Endodermal cell (in vitro differentiated cells): ENCODE data around the gene TMEM30B. TPM values are rescaled to one million over a fixed set of nuclear protein-coding genes. Genes with fewer than 3 reads are reported as not detected.

Experiments
- DNase-seq: peaks from one replicate; pipeline ENCODE4 v3.0.0-alpha.2; 2017
- H3K27ac ChIP-seq: 2 replicates; pipeline ENCODE4 v1.5.1; 2013; ENCODE audit warnings: mild to moderate bottlenecking, low read depth, low read length, moderate library complexity
- H3K27me3 ChIP-seq: 2 replicates; pipeline ENCODE4 v1.6.1; 2013; ENCODE audit warnings: mild to moderate bottlenecking, low read length, moderate library complexity; ENCODE audit not compliant: insufficient read depth, control insufficient read depth, poor library complexity, severe bottlenecking
- H3K36me3 ChIP-seq: 2 replicates; pipeline ENCODE4 v1.7.0; 2013; ENCODE audit warnings: mild to moderate bottlenecking, low read length, moderate library complexity; ENCODE audit not compliant: control insufficient read depth, insufficient read depth
- H3K4me1 ChIP-seq: one replicate; pipeline ENCODE4 v1.7.0; 2013; ENCODE audit warnings: low read length; ENCODE audit not compliant: control insufficient read depth, insufficient read depth
- H3K4me3 ChIP-seq: 2 replicates; pipeline ENCODE4 v1.5.1; 2013; ENCODE audit warnings: mild to moderate bottlenecking, low read length, moderate library complexity
- H3K9ac ChIP-seq: 2 replicates; pipeline ENCODE4 v1.6.1; 2013; ENCODE audit warnings: mild to moderate bottlenecking, low read length, moderate library complexity; ENCODE audit not compliant: poor library complexity, severe bottlenecking; ENCODE audit errors: extremely low read depth
- H3K9me3 ChIP-seq: 2 replicates; pipeline ENCODE4 v1.6.1; 2013; ENCODE audit warnings: mild to moderate bottlenecking, low read length, moderate library complexity; ENCODE audit not compliant: control insufficient read depth
- H3K27ac Mint-ChIP-seq: 2 replicates; pipeline ENCODE4 v1.8.0; 2020; ENCODE audit warnings: mixed read lengths
- H3K27me3 Mint-ChIP-seq: 2 replicates; pipeline ENCODE4 v1.8.0; 2021; ENCODE audit warnings: mild to moderate bottlenecking, mixed read lengths; ENCODE audit not compliant: insufficient read depth
- H3K36me3 Mint-ChIP-seq: 2 replicates; pipeline ENCODE4 v1.8.0; 2020; ENCODE audit warnings: low read depth, mixed read lengths
- H3K4me1 Mint-ChIP-seq: 2 replicates; pipeline ENCODE4 v1.8.0; 2020; ENCODE audit warnings: mixed read lengths
- H3K4me3 Mint-ChIP-seq: 2 replicates; pipeline ENCODE4 v1.8.0; 2020; ENCODE audit warnings: mild to moderate bottlenecking, moderate library complexity, mixed read lengths
- H3K9me3 Mint-ChIP-seq: 2 replicates; pipeline ENCODE4 v1.8.0; 2020; ENCODE audit warnings: mild to moderate bottlenecking, mixed read lengths
- CTCF ChIP-seq: fragments of 200-600 bp; sonication (generic); conservative IDR thresholded peaks from 2 replicates; pipeline ENCODE4 v1.5.0; 2021; ENCODE audit warnings: antibody characterized with exemption, mild to moderate bottlenecking
- WGBS, 2 experiments: methylation state at CpG; one replicate each; pipeline versions ENCODE4 v1.1.5 to v1.1.7; 2013; ENCODE audit warnings: missing lambda C conversion rate in 2 of 2, mixed read lengths in 1 of 2; ENCODE audit not compliant: insufficient coverage in 1 of 2, insufficient read length in 1 of 2; 5-methylcytosine and 5-hydroxymethylcytosine counted together
- total RNA-seq, 2 donors: library from RNA; stranded (reverse); fragmentation: NEBNext Ultra II Directional in 1 of 2; extraction: Animal tissue kit (Norgen Biotek cat#: 25700) in 1 of 2; gene quantifications; 2 replicates in 1 of 2; 3 replicates in 1 of 2; pipeline ENCODE4 v1.2.1, GENCODE V29; 2021

Gene TMEM30B
- total RNA-seq, 2 donors from 2014 or later, result 10.1 to 11.4 TPM

DNA sequence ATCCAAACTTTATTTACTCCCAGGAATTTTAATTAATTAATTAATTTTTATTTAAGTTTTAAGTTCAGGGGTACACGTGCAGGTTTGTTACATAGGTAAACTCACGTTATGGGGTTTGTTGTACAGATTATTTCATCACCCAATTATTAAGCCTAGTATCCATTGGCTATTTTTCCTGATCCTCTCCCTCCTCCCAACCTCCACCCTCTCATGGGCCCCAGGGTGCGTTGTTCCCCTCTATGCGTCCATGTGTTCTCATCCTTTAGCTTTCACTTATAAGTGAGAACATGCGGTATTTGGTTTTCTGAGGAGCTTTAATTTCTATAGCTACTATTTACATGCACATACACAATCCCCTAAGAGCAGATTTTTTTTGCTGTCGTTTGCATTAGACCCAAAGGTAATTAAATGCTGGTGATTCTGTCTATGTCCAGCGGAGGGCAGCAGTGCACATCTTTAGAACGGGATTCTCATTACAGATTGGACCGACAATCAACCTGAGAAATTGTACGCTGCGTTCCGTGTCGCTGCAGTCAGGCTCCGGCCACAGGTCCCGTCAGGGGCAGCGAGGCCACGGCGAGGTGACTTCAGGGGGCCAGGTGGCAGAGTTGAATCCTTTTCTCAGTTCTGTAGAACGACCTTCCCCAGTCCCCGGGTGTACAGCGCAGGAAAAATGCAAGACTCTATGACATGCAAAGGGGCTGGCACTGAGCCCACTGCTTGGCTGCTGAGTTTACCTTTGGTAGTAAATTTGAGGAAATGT lies 11.6 kb downstream of the TMEM30B start:
- peaks cover 68% of the 10 kb centered on the region for H3K27me3 Mint-ChIP-seq
- H3K4me1 Mint-ChIP-seq, result no peaks in the 10 kb centered on the region

GRCh38 chr14:61268812-61269211 lies 12.3 kb downstream of the TMEM30B start:
- no peaks in the 10 kb centered on the region for H3K4me1 Mint-ChIP-seq
- peaks cover 72% of the 10 kb centered on the region for H3K27me3 ChIP-seq
- no peak overlapping the region for H3K4me3 ChIP-seq
- H3K27ac Mint-ChIP-seq, result no peak overlapping the region
- no peak overlapping the region for H3K4me3 Mint-ChIP-seq
- no peaks in the 10 kb centered on the region for H3K4me1 ChIP-seq
- no peak overlapping the region for H3K27ac ChIP-seq
- no peak overlapping the region for H3K9ac ChIP-seq
- H3K36me3 Mint-ChIP-seq, result no peaks in the 10 kb centered on the region
- peaks cover 63% of the 10 kb centered on the region for H3K27me3 Mint-ChIP-seq
- DNase-seq, result no peak
- no peaks in the 10 kb centered on the region for H3K9me3 ChIP-seq
- WGBS, 2 experiments, result no CpG with 5 or more reads among the region's 1 CpG
- TF ChIP-seq CTCF, result no peak
- no peaks in the 10 kb centered on the region for H3K9me3 Mint-ChIP-seq
- H3K36me3 ChIP-seq, result no peaks in the 10 kb centered on the region

More for the DNA sequence above, 11.6 kb downstream of the TMEM30B start:
- Histone ChIP-seq H3K9me3 (no peaks in the 10 kb centered on the region), H3K4me3 (peak overlapping the region; percentile 37), H3K4me1 (no peaks in the 10 kb centered on the region), H3K27ac (no peak overlapping the region), H3K9ac (no peak overlapping the region), H3K27me3 (peaks cover 72% of the 10 kb centered on the region), H3K36me3 (no peaks in the 10 kb centered on the region)
- 15 to 21% methylated on average over 12 to 20 of the region's 21 CpGs for WGBS, 2 experiments
- peak; percentile 83 for TF ChIP-seq CTCF
- DNase-seq, result peak; percentile 89
- Mint-ChIP-seq H3K4me3 (peak overlapping the region; percentile 32), H3K36me3 (no peaks in the 10 kb centered on the region), H3K9me3 (no peaks in the 10 kb centered on the region), H3K27ac (no peak overlapping the region)

DNA sequence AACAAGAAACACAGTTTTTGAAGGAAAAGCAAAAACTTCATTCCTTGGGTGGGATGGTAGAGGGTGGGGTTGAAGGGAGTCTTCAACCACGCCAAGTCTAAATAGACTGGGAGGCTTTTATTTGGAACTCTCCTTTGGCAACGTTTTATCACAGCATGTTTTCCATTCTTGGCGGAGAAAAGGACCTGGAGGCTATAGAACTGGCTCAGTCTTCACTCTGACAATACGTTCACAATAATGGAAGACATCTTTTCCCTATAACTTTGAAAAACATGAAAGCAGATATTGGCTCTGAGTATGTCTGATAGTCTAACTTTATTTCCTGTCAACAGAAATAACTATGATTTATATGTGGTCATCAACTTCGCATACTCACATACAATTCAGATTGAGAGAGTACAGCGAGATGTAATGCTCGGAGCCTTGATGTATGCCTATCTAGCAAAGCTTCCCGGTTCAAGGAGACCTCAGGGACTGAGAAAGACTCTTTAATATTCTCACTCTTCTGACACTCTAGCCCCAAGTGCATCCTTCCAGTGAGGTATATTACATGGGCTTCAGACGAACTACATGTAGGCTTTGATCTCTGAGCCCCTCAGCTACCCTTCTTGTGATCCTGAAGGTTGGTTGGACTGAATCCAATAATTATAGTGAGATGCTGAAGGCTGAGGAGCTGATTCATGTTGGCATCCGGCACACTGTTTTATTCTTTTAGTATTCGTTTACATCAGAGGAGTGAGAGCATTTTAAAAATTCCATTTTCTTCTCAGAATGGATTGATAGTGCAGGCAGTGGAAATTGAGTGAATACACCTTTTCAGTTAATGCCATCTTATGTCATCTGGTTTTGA lies 14.0 kb downstream of the TMEM30B start:
- Histone ChIP-seq H3K27ac (no peak overlapping the region), H3K4me1 (no peaks in the 10 kb centered on the region), H3K4me3 (no peak overlapping the region), H3K9ac (no peak overlapping the region), H3K9me3 (no peaks in the 10 kb centered on the region), H3K27me3 (peaks cover 66% of the 10 kb centered on the region), H3K36me3 (no peaks in the 10 kb centered on the region)
- H3K27me3 Mint-ChIP-seq, result peaks cover 57% of the 10 kb centered on the region
- H3K4me3 Mint-ChIP-seq, result no peak overlapping the region
- no peak overlapping the region for H3K27ac Mint-ChIP-seq
- 82 to 83% methylated on average over 9 to 11 of the region's 11 CpGs for WGBS, 2 experiments
- no peak for TF ChIP-seq CTCF
- DNase-seq, result no peak
- no peaks in the 10 kb centered on the region for H3K9me3 Mint-ChIP-seq
- H3K4me1 Mint-ChIP-seq, result no peaks in the 10 kb centered on the region
- H3K36me3 Mint-ChIP-seq, result no peaks in the 10 kb centered on the region
